ENCODE measurements around the gene TOP1.

The TOP1 gene

GRCh38 chr20:41173791-41174341 is 145.2 kb downstream of the TOP1 start:
- H3K36me3 Mint-ChIP-seq (ENCODE audit: low read depth) = peaks cover 71% of the 10 kb centered on the region
- H3K27ac Mint-ChIP-seq = no peak overlapping the region
- no peaks in the 10 kb centered on the region for H3K9me3 Mint-ChIP-seq
- no peak overlapping the region for H3K4me3 Mint-ChIP-seq
- no peaks in the 10 kb centered on the region for H3K27me3 Mint-ChIP-seq (ENCODE audit: low read depth)
- peaks cover 15% of the 10 kb centered on the region for H3K4me1 Mint-ChIP-seq (ENCODE audit: low read depth)
